Caki2 (cell line): ENCODE data around the gene DLX6. TPM values are rescaled to one million over a fixed set of nuclear protein-coding genes. Genes with fewer than 3 reads are reported as not detected.

Experiments used
- total RNA-seq: library from RNA; depleted of rRNA; stranded (reverse); fragments of >200 nt; shearing (Covaris generic); gene quantifications from 2 replicates; pipeline ENCODE4 v1.2.3, GENCODE V29; 2014; ENCODE audit warnings: low replicate concordance; rRNA removed

DLX6 gene
- total RNA-seq, 1 experiment from 2014 or later = 0.54 TPM

Other genes with a start within 250 kb of the DLX6 start
- gene DLX5, start 19.3 kb downstream of the DLX6 start, total RNA-seq = 0.10 TPM in 1 of 2 replicates, not detected in the other
- gene SDHAF3, start 112.1 kb downstream of the DLX6 start, total RNA-seq = 20.5 and 25.8 TPM in 2 replicates